ENCODE measurements around the gene IMP3. TPM values are rescaled to one million over a fixed set of nuclear protein-coding genes. Genes with fewer than 3 reads are reported as not detected.

Gene IMP3
- total and polyA plus RNA-seq, 9 of the 15 experiments (the other 6 are each of a cell fraction or from before 2014, with no cell fraction given), result 14.5 to 160 (median 74.4) TPM

- TF ChIP-seq ZBTB2 (IDR thresholded peaks at IDR 0.05), result peak; percentile 70; the same call in 1 of the 2 replicates
- TF ChIP-seq ZNF584 (CRISPR knock-in tag; IDR thresholded peaks at IDR 0.05; ENCODE audit: low read depth), result peak; percentile 29; the same call in 1 of the 2 replicates
- no peak for TF ChIP-seq E4F1 (CRISPR knock-in tag; IDR thresholded peaks at IDR 0.05; ENCODE audit: borderline replicate concordance)
- peak in 1 of 3 experiments; percentile 35; a peak in 1 of 6 replicates for TF ChIP-seq ZBTB11 (CRISPR knock-in tag; IDR thresholded peaks at IDR 0.05)
- no peak for TF ChIP-seq XRCC3 (IDR thresholded peaks at IDR 0.05)
- 0 out of 2 replicates have a peak, but pooled peaks have one; percentile 60 for TF ChIP-seq MTA1 (IDR thresholded peaks at IDR 0.05; ENCODE audit: borderline replicate concordance)
- peak; percentile 88 for TF ChIP-seq ZNF395 (CRISPR knock-in tag; IDR thresholded peaks at IDR 0.05)
- 0 out of 2 replicates have a peak, but pooled peaks have one; percentile 3 for TF ChIP-seq FOXP1 (CRISPR knock-in tag; IDR thresholded peaks at IDR 0.05)
- TF ChIP-seq GABPB1 (CRISPR knock-in tag; IDR thresholded peaks at IDR 0.05), result 0 out of 2 replicates have a peak, but pooled peaks have one; percentile 34
- peak; percentile 24 for TF ChIP-seq MEIS2 (IDR thresholded peaks at IDR 0.05; ENCODE audit: partially characterized antibody)
- 0 out of 2 replicates have a peak, but pooled peaks have one; percentile 33 for TF ChIP-seq E2F4 (CRISPR knock-in tag; IDR thresholded peaks at IDR 0.05; ENCODE audit: low read depth)
- peak; percentile 78 for TF ChIP-seq EHMT2 (IDR thresholded peaks at IDR 0.05)
- no peak for TF ChIP-seq ZBTB1 (CRISPR knock-in tag; IDR thresholded peaks at IDR 0.05; ENCODE audit: borderline replicate concordance, low read depth)
- TF ChIP-seq ZNF140 (CRISPR knock-in tag; IDR thresholded peaks at IDR 0.05), result no peak
- TF ChIP-seq PHB (CRISPR knock-in tag; IDR thresholded peaks at IDR 0.05), result no peak
These were observed 11.1 kb upstream of the IMP3 start (continued) for GRCh38 chr15:75650908-75651809.
